Activated CD4-positive, alpha-beta T cell treated with anti-CD3 and anti-CD28 coated beads for 36 hours (primary cell): ENCODE results near the gene KRT37. TPM values are rescaled to one million over a fixed set of nuclear protein-coding genes. Genes with fewer than 3 reads are reported as not detected.

Experiments used
- ATAC-seq: fragments of 200-7000 bp; cut with Tn5 transposase; one replicate; pipeline ENCODE4 v1.10.0; 2021; ENCODE audit warnings: mild to moderate bottlenecking, moderate library complexity
- CTCF ChIA-PET: fragments of 350-600 bp; sonication (Branson Sonifier 250); formaldehyde crosslinking; loops from one replicate; lab custom pipeline; 2021; ENCODE audit warnings: antibody characterized with exemption; lab: Charles Lee
- POLR2A ChIA-PET: fragments of 350-600 bp; sonication (Branson Sonifier 250); formaldehyde crosslinking; loops from one replicate; lab custom pipeline; 2021; ENCODE audit warnings: antibody characterized with exemption, inconsistent platforms; lab: Charles Lee
- DNase-seq: peaks from one replicate; pipeline ENCODE4 v3.0.0-alpha.2; 2020
- H3K27ac Mint-ChIP-seq: one replicate; pipeline ENCODE4 v1.8.0; 2021; ENCODE audit warnings: mixed read lengths
- H3K27me3 Mint-ChIP-seq: one replicate; pipeline ENCODE4 v1.8.0; 2021; ENCODE audit warnings: mixed read lengths
- H3K36me3 Mint-ChIP-seq: one replicate; pipeline ENCODE4 v1.8.0; 2021; ENCODE audit warnings: low read depth, mixed read lengths
- H3K4me1 Mint-ChIP-seq: one replicate; pipeline ENCODE4 v1.8.0; 2021; ENCODE audit warnings: mixed read lengths
- H3K4me3 Mint-ChIP-seq: one replicate; pipeline ENCODE4 v1.8.0; 2021; ENCODE audit warnings: mild to moderate bottlenecking, moderate library complexity, mixed read lengths
- H3K9me3 Mint-ChIP-seq: one replicate; pipeline ENCODE4 v1.8.0; 2021; ENCODE audit warnings: low read depth, mixed read lengths
- intact Hi-C, 2 experiments: fragments of 100-400 bp; cut with DNase I in 1 of 2; cut with micrococcal nuclease in 1 of 2; formaldehyde crosslinking; loops; one replicate each; pipeline versions ENCODE4 v1.14.2 to v1.15.1; 2022 to 2024; cut with DNase I, micrococcal nuclease
- total RNA-seq, 2 experiments: library from RNA; stranded (reverse); gene quantifications; one replicate each; pipeline ENCODE4 v1.2.3, GENCODE V29; 2021

Gene KRT37
- total RNA-seq, 2 experiments from 2014 or later = not detected

DNA sequence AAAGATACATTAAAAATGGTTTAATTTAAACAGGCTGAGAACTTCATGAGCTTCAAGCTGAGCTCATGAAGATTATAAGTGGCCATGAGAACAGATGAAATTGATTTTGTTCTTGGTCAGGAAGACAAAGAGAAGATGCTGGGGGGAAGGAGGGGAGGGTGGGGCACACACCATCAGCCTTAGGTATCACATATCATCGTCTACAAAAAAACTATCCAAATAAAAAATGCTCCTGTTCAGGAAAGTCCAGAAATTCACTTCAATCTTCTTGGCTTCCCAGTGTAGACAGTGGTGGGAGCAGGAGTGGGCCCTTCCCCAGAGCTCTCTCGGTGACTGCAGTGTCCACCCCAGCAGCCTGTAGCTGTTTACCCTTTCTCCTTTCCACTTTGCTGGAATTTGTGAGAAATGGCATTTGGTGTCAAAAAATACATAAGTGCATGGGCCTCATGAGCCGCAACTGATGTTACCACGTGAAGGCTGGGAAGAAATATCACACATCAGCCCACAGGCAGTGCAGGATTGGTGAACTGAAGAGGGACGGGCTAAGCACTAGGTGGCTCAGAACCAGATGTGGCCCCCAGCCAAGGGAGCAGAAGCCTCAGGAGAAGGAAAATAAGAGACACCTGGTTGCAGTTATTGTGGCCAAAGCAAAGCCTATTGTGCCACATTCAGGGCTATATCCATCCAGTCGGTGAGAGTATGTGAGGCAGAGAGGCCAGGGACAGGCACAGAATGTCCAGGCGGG is 6.1 kb downstream of the KRT37 start:
- intact Hi-C loops = no loop called here
- ChIA-PET CTCF (interaction anchor here (0.8 to 3.4 kb wide), 9 partner anchors 10 to 547 kb away, joined by 3 to 13 read pairs (median 3); no protein-coding TSS in a partner anchor), POLR2A (no interaction called here)
- Mint-ChIP-seq H3K4me1 (no peaks in the 10 kb centered on the region), H3K4me3 (no peak overlapping the region), H3K27ac (no peak overlapping the region), H3K27me3 (no peaks in the 10 kb centered on the region), H3K9me3 (no peaks in the 10 kb centered on the region), H3K36me3 (no peaks in the 10 kb centered on the region)
- no peak for ATAC-seq
- no peak for DNase-seq

DNA sequence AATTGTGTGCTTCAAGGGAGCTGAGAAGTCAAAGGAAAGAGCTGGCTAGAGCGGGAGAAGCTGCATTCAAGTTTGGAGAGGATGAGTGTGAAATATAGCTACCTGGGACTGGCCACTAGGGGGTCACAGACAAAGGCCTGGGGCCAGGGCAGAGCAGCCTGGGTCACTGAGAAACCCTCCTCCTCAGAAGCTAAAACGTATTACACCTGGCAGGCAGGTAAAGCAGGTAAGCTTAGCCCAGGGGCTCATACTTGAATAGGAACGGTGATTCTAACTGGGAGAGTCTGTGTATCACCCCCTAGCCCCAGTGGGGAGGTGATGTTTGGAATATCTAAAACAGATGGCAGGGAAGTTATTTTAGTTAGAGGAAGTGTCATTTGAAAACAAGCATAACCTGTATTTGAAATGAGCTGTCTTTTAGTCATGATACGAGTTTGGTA is 6.8 kb downstream of the KRT37 start:
- CTCF ChIA-PET = interaction anchor here (0.8 to 3.4 kb wide), 9 partner anchors 9 to 547 kb away, joined by 3 to 13 read pairs (median 3); no protein-coding TSS in a partner anchor
- Mint-ChIP-seq H3K9me3 (no peaks in the 10 kb centered on the region), H3K36me3 (no peaks in the 10 kb centered on the region), H3K4me1 (no peaks in the 10 kb centered on the region), H3K4me3 (no peak overlapping the region), H3K27ac (no peak overlapping the region), H3K27me3 (no peaks in the 10 kb centered on the region)
- POLR2A ChIA-PET = no interaction called here
- intact Hi-C loops = no loop called here
- DNase-seq (no peak), ATAC-seq (no peak)

DNA sequence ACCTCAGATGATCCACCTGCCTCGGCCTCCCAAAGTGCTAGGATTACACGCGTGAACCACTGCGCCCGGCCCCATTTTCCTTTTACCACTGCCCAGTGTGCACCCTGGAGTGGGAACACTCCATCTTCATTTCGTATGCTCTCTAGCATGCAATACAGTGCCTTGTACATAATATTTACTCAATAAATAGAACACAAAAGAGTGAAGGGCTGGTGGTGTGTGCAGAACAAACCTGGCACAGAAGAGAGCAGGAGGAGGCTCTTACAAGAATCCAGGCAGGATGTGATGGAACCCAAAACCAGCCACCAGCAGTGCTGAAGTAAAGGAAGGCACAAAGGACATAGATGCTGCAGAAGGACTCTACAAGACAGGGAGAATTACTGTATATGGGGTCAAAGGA is 7.3 kb downstream of the KRT37 start:
- H3K36me3 Mint-ChIP-seq = no peaks in the 10 kb centered on the region
- no peaks in the 10 kb centered on the region for H3K27me3 Mint-ChIP-seq
- intact Hi-C loops = no loop called here
- no peak overlapping the region for H3K4me3 Mint-ChIP-seq
- DNase-seq = no peak
- H3K9me3 Mint-ChIP-seq = no peaks in the 10 kb centered on the region
- ATAC-seq = no peak
- POLR2A ChIA-PET = no interaction called here
- H3K4me1 Mint-ChIP-seq = no peaks in the 10 kb centered on the region
- H3K27ac Mint-ChIP-seq = no peak overlapping the region
- CTCF ChIA-PET = interaction anchor here (1.0 to 3.4 kb wide), 7 partner anchors 9 to 77 kb away, joined by 3 to 13 read pairs (median 3); no protein-coding TSS in a partner anchor

DNA sequence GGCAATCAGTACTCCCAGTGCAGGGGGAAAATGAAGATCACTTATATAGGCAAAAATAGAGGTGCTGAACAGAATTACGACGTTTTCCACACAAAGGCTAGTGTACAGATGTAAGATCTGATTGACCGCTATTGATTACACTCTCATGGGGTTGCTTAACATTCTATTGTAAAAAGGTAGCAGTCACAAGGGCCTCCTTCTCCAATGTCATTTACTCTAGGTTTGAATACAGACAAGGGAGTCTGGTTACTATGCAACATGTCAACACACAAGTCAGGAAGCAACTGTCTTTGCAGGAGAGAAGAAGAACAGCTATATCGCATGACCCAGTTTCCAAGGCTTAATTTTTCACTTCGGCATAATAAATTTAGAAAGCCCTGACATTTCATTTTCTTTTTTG is 7.9 kb downstream of the KRT37 start:
- ATAC-seq (no peak), DNase-seq (no peak)
- H3K9me3 Mint-ChIP-seq = no peaks in the 10 kb centered on the region
- ChIA-PET CTCF (interaction anchor here (1.4 kb wide), 1 partner anchor 9 kb away, joined by 4 read pairs; no protein-coding TSS in a partner anchor), POLR2A (no interaction called here)
- H3K4me3 Mint-ChIP-seq = no peak overlapping the region
- H3K27me3 Mint-ChIP-seq = no peaks in the 10 kb centered on the region
- H3K4me1 Mint-ChIP-seq = no peaks in the 10 kb centered on the region
- no peaks in the 10 kb centered on the region for H3K36me3 Mint-ChIP-seq
- no peak overlapping the region for H3K27ac Mint-ChIP-seq
- intact Hi-C loops = no loop called here

DNA sequence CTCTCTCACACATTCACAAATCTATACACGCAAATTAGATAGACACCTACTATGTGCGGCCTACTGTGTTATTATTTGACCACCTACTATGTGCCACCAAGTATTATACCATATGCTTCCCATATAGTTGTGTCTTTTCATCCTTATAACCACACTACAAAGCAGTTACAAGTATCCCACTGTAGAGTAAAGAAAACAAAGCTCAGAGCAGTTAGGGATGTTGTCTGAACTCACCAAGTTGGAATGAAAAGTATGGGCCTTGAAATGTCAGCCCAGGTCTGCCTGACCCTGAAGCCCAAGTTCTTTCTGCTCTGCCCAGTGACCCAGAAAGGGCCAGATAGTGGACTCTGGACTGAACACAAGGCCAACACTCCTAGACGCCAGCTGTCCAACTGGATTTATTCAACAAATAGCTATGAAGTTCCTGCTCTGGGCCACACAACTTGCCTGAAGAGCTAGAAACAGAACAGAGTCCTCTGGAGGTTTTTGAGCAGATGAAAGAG is 8.5 kb downstream of the KRT37 start:
- POLR2A ChIA-PET = no interaction called here
- Mint-ChIP-seq H3K27ac (no peak overlapping the region), H3K4me1 (no peaks in the 10 kb centered on the region), H3K27me3 (no peaks in the 10 kb centered on the region), H3K4me3 (no peak overlapping the region), H3K9me3 (no peaks in the 10 kb centered on the region), H3K36me3 (no peaks in the 10 kb centered on the region)
- CTCF ChIA-PET = interaction anchor here (1.4 kb wide), 1 partner anchor 8 kb away, joined by 4 read pairs; no protein-coding TSS in a partner anchor
- ATAC-seq (no peak), DNase-seq (no peak)
- intact Hi-C loops = no loop called here

DNA sequence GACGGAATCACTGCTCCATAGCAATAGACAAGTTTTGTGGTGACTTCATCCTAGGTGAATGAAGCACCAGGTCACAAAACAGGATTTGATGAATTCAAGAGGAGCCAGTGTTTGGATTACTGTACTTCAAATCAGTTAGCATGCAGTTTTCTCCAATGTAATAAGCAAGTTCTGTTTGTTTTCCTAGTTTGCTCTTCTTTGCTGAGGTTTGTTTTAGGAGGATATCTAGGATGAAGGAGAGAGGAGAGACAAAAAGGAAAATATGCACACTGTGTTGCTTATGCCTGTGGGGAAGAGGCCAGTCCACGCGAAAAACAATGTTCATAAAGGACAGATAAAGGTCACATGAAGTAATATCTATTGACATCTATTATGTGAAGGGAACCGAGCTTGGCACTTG is 9.0 kb downstream of the KRT37 start:
- POLR2A ChIA-PET = no interaction called here
- no peaks in the 10 kb centered on the region for H3K36me3 Mint-ChIP-seq
- no peak for DNase-seq
- intact Hi-C loops = no loop called here
- H3K4me1 Mint-ChIP-seq = no peaks in the 10 kb centered on the region
- CTCF ChIA-PET = no interaction called here
- no peaks in the 10 kb centered on the region for H3K9me3 Mint-ChIP-seq
- no peak overlapping the region for H3K4me3 Mint-ChIP-seq
- H3K27ac Mint-ChIP-seq = no peak overlapping the region
- H3K27me3 Mint-ChIP-seq = no peaks in the 10 kb centered on the region
- ATAC-seq = no peak

DNA sequence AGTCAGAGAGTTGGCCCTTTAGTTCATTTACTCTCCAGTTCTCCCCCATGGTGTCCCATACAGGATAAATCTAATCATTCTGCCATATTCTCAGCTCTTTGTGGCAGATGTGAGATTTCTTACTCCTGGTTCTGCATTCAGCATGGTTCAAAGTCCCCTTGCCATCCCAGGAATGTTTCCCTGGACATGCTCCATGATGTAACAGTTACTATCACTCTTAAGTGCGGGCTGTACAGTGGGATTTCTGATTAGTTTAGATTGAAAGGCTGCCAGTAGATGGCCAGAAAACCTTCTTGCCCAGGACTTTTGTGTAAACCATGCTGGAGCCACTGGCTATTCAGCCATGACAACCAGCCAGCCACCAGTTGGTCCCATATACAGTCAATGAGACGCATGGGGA is 10.4 kb downstream of the KRT37 start:
- H3K4me3 Mint-ChIP-seq = no peak overlapping the region
- H3K9me3 Mint-ChIP-seq = no peaks in the 10 kb centered on the region
- H3K27me3 Mint-ChIP-seq = no peaks in the 10 kb centered on the region
- H3K36me3 Mint-ChIP-seq = no peaks in the 10 kb centered on the region
- CTCF ChIA-PET = interaction anchor here (0.6 kb wide), 1 partner anchor 135 kb away, joined by 3 read pairs; no protein-coding TSS in a partner anchor
- H3K4me1 Mint-ChIP-seq = peaks cover 4% of the 10 kb centered on the region
- no peak overlapping the region for H3K27ac Mint-ChIP-seq
- ATAC-seq (no peak), DNase-seq (no peak)
- POLR2A ChIA-PET = no interaction called here
- intact Hi-C loops = no loop called here

DNA sequence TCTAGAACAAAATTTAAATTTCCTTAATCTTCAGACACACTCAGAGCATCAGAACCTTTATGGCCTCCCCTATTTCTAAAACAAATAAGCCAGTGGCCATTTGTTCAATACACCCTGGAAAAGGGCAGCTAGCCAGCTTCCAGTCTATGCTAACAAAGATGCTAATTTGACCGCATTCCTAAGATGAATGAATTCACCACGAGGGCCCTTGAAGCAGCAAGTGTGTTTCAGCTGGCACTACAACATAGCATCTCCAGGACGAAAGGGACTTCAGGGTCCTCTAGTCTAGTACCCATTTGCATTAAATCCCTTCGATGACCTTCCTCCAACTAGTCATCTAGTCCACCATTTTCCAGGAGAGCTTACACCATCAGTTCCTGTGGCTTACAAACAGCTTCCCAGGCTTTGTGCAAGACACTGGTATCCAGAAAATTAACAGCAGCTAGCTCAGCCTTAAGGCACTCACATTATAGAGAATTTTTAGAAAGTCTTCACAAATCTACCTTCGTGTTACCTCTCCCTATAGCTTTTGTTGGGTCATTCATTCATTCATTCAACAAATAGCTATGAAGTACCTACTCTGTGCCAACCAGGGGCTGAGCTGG is 10.9 kb downstream of the KRT37 start:
- peaks cover 6% of the 10 kb centered on the region for H3K4me1 Mint-ChIP-seq
- CTCF ChIA-PET = interaction anchor here (0.6 to 0.9 kb wide), 2 partner anchors 31 to 136 kb away, joined by 3 read pairs; partner anchors contain the start of gene KRT34
- DNase-seq (no peak), ATAC-seq (no peak)
- H3K9me3 Mint-ChIP-seq = no peaks in the 10 kb centered on the region
- H3K36me3 Mint-ChIP-seq = no peaks in the 10 kb centered on the region
- no peaks in the 10 kb centered on the region for H3K27me3 Mint-ChIP-seq
- POLR2A ChIA-PET = no interaction called here
- no peak overlapping the region for H3K4me3 Mint-ChIP-seq
- no peak overlapping the region for H3K27ac Mint-ChIP-seq
- intact Hi-C loops = no loop called here

DNA sequence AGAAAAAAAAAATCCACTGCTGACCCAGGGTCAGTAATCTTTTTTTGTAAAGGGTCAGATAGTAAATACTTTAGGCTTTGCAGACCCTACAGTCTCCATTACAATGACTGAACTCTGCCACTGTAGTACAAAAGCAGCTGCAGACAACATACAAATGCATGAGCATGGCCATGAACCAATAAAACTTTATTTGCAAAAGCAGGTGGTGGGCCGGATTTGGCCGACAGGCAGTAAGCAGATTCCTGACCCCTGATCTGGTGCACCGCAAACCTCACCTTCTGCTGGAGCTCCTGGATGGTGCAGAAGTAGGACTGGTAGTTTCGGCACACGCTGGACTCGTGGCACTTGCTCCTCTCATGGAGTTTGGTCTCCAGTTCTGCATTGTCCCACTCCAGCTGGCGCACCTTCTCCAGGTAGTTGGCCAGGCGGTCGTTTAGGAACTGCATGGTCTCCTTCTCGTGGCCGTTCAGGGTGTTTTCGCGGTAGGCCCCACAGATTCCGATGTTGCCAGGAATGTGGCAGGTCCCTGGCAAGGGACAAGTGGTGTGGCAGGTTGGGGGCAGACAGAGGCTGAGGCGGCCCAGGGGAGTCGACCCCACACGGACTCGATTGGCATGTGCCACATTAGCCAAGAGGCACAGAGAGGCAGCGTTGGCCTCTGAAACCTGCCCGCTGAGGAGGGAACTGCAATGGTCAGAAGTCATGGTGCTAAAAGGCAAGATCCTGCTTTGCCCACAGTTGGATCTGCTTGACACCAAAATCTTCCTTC is 13.1 kb downstream of the KRT37 start:
- ATAC-seq = no peak
- DNase-seq = no peak
- intact Hi-C loops = no loop called here
- H3K4me3 Mint-ChIP-seq = no peak overlapping the region
- peaks cover 8% of the 10 kb centered on the region for H3K4me1 Mint-ChIP-seq
- ChIA-PET POLR2A (no interaction called here), CTCF (interaction anchor here (1.0 kb wide), 1 partner anchor 63 kb away, joined by 4 read pairs; no protein-coding TSS in a partner anchor)
- no peak overlapping the region for H3K27ac Mint-ChIP-seq
- H3K36me3 Mint-ChIP-seq = no peaks in the 10 kb centered on the region
- H3K9me3 Mint-ChIP-seq = no peaks in the 10 kb centered on the region
- no peaks in the 10 kb centered on the region for H3K27me3 Mint-ChIP-seq

DNA sequence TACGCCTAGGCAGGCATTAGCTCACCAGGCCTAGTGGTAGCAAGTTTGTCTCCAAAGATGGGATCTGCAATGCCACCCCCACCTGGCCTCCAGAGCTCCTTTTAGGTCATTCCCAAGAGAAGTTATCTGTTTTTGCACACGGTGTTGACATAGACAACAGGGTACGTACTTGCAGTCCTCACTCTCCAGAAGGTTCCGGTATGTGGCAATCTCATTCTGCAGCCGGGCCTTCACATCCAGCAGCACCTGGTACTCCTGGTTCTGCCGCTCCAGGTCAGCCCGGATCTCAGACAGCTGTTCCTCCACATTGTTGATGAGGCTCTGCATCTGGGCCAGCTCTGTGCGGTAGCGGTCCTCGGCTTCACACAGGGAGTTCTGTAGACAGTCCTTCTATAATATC is 17.2 kb downstream of the KRT37 start:
- CTCF ChIA-PET = interaction anchor here (1.4 kb wide), 1 partner anchor 9 kb away, joined by 4 read pairs; no protein-coding TSS in a partner anchor

DNA sequence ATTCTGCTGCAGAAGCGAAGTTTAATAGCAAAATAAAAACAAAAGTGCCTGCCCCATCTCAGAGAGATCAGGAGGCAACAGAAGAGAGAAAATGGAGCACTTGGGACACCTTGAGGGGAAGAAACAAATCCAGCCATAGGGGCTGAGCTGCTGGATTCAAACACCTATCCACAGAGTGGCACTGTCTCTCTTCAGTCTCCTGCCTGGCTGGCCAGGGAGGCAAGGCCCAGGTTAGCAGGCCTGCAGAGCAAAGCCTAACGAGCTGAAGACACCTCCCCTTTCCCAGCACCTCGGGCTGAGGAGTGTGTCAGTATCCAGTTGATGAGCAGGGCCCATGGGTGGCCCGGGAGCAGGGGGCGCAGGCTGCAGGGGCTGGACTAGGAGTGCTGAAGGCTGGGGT is 18.2 kb downstream of the KRT37 start:
- H3K4me3 Mint-ChIP-seq = no peak overlapping the region
- H3K27me3 Mint-ChIP-seq = no peaks in the 10 kb centered on the region
- H3K36me3 Mint-ChIP-seq = no peaks in the 10 kb centered on the region
- DNase-seq = no peak
- CTCF ChIA-PET = interaction anchor here (3.2 to 3.7 kb wide), 2 partner anchors 12 to 143 kb away, joined by 13 to 21 read pairs; no protein-coding TSS in a partner anchor
- no peak for ATAC-seq
- intact Hi-C loops = loop anchor here in 1 of 2 experiments (10.0 kb wide), 1 partner anchor 791 kb away; no protein-coding TSS in a partner anchor
- POLR2A ChIA-PET = no interaction called here
- H3K9me3 Mint-ChIP-seq = no peaks in the 10 kb centered on the region
- peaks cover 35% of the 10 kb centered on the region for H3K4me1 Mint-ChIP-seq
- no peak overlapping the region for H3K27ac Mint-ChIP-seq

More for the DNA sequence above, 17.2 kb downstream of the KRT37 start:
- intact Hi-C loops = loop anchor here in 1 of 2 experiments (10.0 kb wide), 1 partner anchor 792 kb away; no protein-coding TSS in a partner anchor
- Mint-ChIP-seq H3K27me3 (no peaks in the 10 kb centered on the region), H3K4me1 (peaks cover 32% of the 10 kb centered on the region), H3K9me3 (no peaks in the 10 kb centered on the region), H3K27ac (no peak overlapping the region), H3K4me3 (no peak overlapping the region), H3K36me3 (no peaks in the 10 kb centered on the region)
- no peak for ATAC-seq
- no peak for DNase-seq
- POLR2A ChIA-PET = no interaction called here
